HCT116 (cell line): Measurements from ENCODE around the gene NCKAP5L. TPM values are rescaled to one million over a fixed set of nuclear protein-coding genes. Genes with fewer than 3 reads are reported as not detected.
A peak's percentile ranks its signal among the peaks of the same experiment; 100 is the strongest.

Experiments
- ATAC-seq: fragments of 200-7000 bp; cut with Tn5 transposase; 2 replicates; pipeline ENCODE4 v1.9.1; 2020; ENCODE audit warnings: mild to moderate bottlenecking, moderate library complexity
- BruUV-seq: library from RNA; stranded (reverse); fragments of 400-500 nt; replicated peaks from 2 replicates; lab custom pipeline; 2021; lab: Mats Ljungman, UMichigan
- CTCF ChIA-PET: fragments of 300-600 bp; sonication (Branson Sonifier 250); formaldehyde crosslinking; loops from one replicate; lab custom pipeline; 2021; ENCODE audit warnings: antibody characterized with exemption; lab: Charles Lee
- POLR2A ChIA-PET: fragments of 300-600, 350-600 bp; sonication (Branson Sonifier 250); formaldehyde crosslinking; loops from one replicate; lab custom pipeline; 2021; ENCODE audit warnings: antibody characterized with exemption; lab: Charles Lee
- RAD21 ChIA-PET, 2 experiments: fragments of 300-600 bp; sonication (Branson Sonifier 250); formaldehyde crosslinking; loops; one replicate each; lab custom pipeline; 2023; ENCODE audit warnings: low total read pairs in 2 of 2; ENCODE audit not compliant: uncharacterized antibody in 2 of 2, unreplicated experiment in 2 of 2, low non-redundant PET in 1 of 2; lab: Charles Lee
- DNase-seq: peaks from one replicate; pipeline ENCODE4 v3.0.0-alpha.2; 2010; ENCODE audit warnings: low read depth, low spot score
- H2AFZ ChIP-seq: fragments of 200-600 bp; shearing (Covaris generic), sonication (generic); 2 replicates; pipeline ENCODE4 v1.6.1; 2017; ENCODE audit warnings: low read depth, mixed run types, mixed read lengths, antibody characterized with exemption, low read length; ENCODE audit not compliant: poor library complexity, severe bottlenecking
- H3K27ac ChIP-seq: 2 replicates; pipeline ENCODE4 v1.5.1; 2012; ENCODE audit warnings: low read depth, low read length
- H3K27me3 ChIP-seq: fragments of 200-600 bp; sonication (generic); 2 replicates; pipeline ENCODE4 v1.6.1; 2016; ENCODE audit warnings: mixed run types, low read length, mixed read lengths; ENCODE audit not compliant: insufficient read depth
- H3K36me3 ChIP-seq, 2 experiments: fragments of 200-500 bp in 1 of 2; fragments of 200-600 bp in 1 of 2; sonication (Bioruptor generic) in 1 of 2; sonication (generic) in 1 of 2; 2 replicates each; pipeline versions ENCODE4 v1.5.1 to v1.6.1; 2014 to 2016; ENCODE audit warnings: low read length in 2 of 2, inconsistent platforms in 1 of 2, mixed read lengths in 1 of 2, mixed run types in 1 of 2; ENCODE audit not compliant: insufficient read depth in 2 of 2, control insufficient read depth in 1 of 2
- H3K4me1 ChIP-seq, 2 experiments: fragments of 200-600 bp in 1 of 2; sonication (generic) in 1 of 2; 2 replicates each; pipeline versions ENCODE4 v1.5.1 to v1.6.1; 2012 to 2017; ENCODE audit warnings: low read length in 2 of 2, inconsistent platforms in 1 of 2, mild to moderate bottlenecking in 1 of 2, mixed read lengths in 1 of 2, mixed run types in 1 of 2, moderate library complexity in 1 of 2; ENCODE audit not compliant: insufficient read depth in 2 of 2, control insufficient read depth in 1 of 2
- H3K4me2 ChIP-seq: fragments of 200-600 bp; sonication (generic); 2 replicates; pipeline ENCODE4 v1.6.1; 2017; ENCODE audit warnings: mixed run types, low read length, mixed read lengths
- H3K4me3 ChIP-seq, 2 experiments: fragments of 200-600 bp in 1 of 2; sonication (generic) in 1 of 2; replicated peaks in 1 of 2; 2 replicates each; pipeline ENCODE4 v1.5.1; 2011 to 2016; ENCODE audit warnings: low read length in 2 of 2, control low read depth in 1 of 2, low read depth in 1 of 2, mild to moderate bottlenecking in 1 of 2, mixed read lengths in 1 of 2, mixed run types in 1 of 2
- H3K79me2 ChIP-seq: fragments of 200-600 bp; sonication (generic); 2 replicates; pipeline ENCODE4 v1.6.1; 2017; ENCODE audit warnings: mild to moderate bottlenecking, mixed run types, low read length, moderate library complexity, mixed read lengths; ENCODE audit not compliant: insufficient read depth
- H3K9ac ChIP-seq: fragments of 200-600 bp; sonication (generic); 2 replicates; pipeline ENCODE4 v1.6.1; 2016; ENCODE audit warnings: low read length, mixed read lengths
- H3K9me2 ChIP-seq: fragments of 200-600 bp; sonication (generic), shearing (Covaris generic); 2 replicates; pipeline ENCODE4 v1.6.1; 2017; ENCODE audit warnings: mixed run types, mild to moderate bottlenecking, moderate library complexity; ENCODE audit not compliant: insufficient read depth
- H3K9me3 ChIP-seq, 2 experiments: fragments of 200-500 bp in 1 of 2; fragments of 200-600 bp in 1 of 2; sonication (Bioruptor generic) in 1 of 2; sonication (generic) in 1 of 2; 2 replicates each; pipeline ENCODE4 v1.6.1; 2014 to 2017; ENCODE audit warnings: low read length in 2 of 2, mixed read lengths in 2 of 2, inconsistent platforms in 1 of 2, low read depth in 1 of 2, mild to moderate bottlenecking in 1 of 2, mixed run types in 1 of 2, moderate library complexity in 1 of 2; ENCODE audit not compliant: control insufficient read depth in 1 of 2, insufficient read depth in 1 of 2
- H4K20me1 ChIP-seq: fragments of 200-600 bp; sonication (generic), shearing (Covaris generic); 2 replicates; pipeline ENCODE4 v1.6.1; 2017; ENCODE audit warnings: mixed run types, mild to moderate bottlenecking, moderate library complexity; ENCODE audit not compliant: insufficient read depth
- CEBPB ChIP-seq: IDR thresholded peaks from 2 replicates; pipeline ENCODE4 v1.6.1; 2012; ENCODE audit warnings: low read depth
- EZH2phosphoT487 ChIP-seq: fragments of 200-600 bp; IDR thresholded peaks from 2 replicates; pipeline ENCODE4 v1.6.1; 2018; ENCODE audit warnings: antibody characterized with exemption, borderline replicate concordance
- JUND ChIP-seq: IDR thresholded peaks from 2 replicates; pipeline ENCODE4 v1.6.1; 2012
- RAD21 ChIP-seq: IDR thresholded peaks from 2 replicates; pipeline ENCODE4 v1.6.1; 2012; ENCODE audit warnings: low read depth, mild to moderate bottlenecking
- TCF7L2 ChIP-seq: IDR thresholded peaks from 2 replicates; pipeline ENCODE4 v1.7.0; 2011; ENCODE audit warnings: borderline replicate concordance, inconsistent platforms; ENCODE audit not compliant: insufficient read depth, insufficient read length; ENCODE audit errors: extremely low read depth
- YY1 ChIP-seq: IDR thresholded peaks from 2 replicates; pipeline ENCODE4 v1.6.1; 2011; ENCODE audit warnings: low read length, low read depth, moderate library complexity, mild to moderate bottlenecking; ENCODE audit not compliant: insufficient replicate concordance; ENCODE audit errors: extremely low read depth
- ZNF274 ChIP-seq: fragments of 200-500 bp; sonication (Bioruptor generic); IDR thresholded peaks from 2 replicates; pipeline ENCODE4 v1.6.1; 2014; ENCODE audit warnings: mild to moderate bottlenecking, low read depth, low read length, inconsistent platforms
- intact Hi-C: fragments of 100-400 bp; cut with micrococcal nuclease; formaldehyde crosslinking; loops from 2 replicates; pipeline ENCODE4 v1.10.0; 2022
- total RNA-seq: library from RNA; stranded (reverse); gene quantifications from one replicate; pipeline ENCODE4 v1.2.1, GENCODE V29; 2021; ENCODE audit not compliant: unreplicated experiment
- TF ChIP-seq, protein P1 (sequence below), 3 experiments: fragments of 200-600 bp in 1 of 3; sonication (generic) in 1 of 3; IDR thresholded peaks in 2 of 3; conservative IDR thresholded peaks in 1 of 3; 2 replicates each; pipeline ENCODE4 v1.5.1; 2012 to 2017; ENCODE audit warnings: low read depth in 2 of 3, low read length in 2 of 3, antibody characterized with exemption in 1 of 3, borderline replicate concordance in 1 of 3, control low read depth in 1 of 3, mild to moderate bottlenecking in 1 of 3, mixed read lengths in 1 of 3, mixed run types in 1 of 3, moderate library complexity in 1 of 3; ENCODE audit not compliant: insufficient read depth in 1 of 3
- TF ChIP-seq, protein P2 (sequence below): IDR thresholded peaks from 2 replicates; pipeline ENCODE4 v1.6.1; 2011; ENCODE audit warnings: mild to moderate bottlenecking, low read length, moderate library complexity; ENCODE audit not compliant: insufficient replicate concordance; ENCODE audit errors: extremely low read depth

Gene NCKAP5L
- total RNA-seq, 1 experiment from 2014 or later = 12.1 TPM

DNA sequence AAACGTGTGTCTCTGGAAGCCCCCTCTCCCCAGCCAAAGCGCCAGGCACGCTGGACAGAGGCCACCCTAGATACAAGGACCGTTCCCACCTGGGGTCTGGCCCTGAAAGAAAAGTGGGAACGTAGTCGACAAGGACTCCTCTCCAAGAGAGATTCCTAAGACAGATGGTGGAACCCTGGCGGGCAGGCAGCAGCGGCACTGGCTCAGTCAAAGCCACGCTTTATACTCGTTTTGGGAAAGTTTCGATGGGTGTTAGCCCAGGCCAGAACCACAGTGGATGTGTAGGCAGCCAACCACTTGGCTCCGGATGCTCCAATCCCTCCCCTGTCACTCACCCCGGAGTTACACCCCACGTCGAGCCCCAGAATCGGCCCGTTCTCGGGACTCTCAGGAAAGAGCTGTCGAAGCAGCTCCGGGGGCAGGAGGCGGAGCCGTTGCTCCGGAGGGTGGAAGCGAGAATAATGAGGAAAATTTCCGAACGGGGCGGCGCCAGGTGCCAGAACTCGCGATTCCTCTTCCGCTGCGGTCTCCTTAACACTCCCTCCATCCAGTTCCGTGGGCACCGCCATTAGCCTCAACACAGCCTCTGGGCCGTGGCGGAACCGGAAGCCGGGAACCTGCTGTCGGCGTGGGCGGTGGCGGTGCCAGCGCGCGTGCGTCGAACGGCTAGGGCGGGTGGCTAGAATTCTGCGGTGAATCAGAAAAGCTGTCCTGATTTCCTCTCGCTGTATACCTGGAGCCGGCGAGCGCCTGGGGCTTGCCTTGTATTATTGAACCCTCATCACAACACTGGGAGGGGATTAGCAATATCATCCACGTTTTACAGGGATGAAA is 14.5 kb upstream of the NCKAP5L start, which contains the start of gene BCDIN3D (continued):
- TF ChIP-seq ZNF274 = no peak
- no peak for TF ChIP-seq EZH2phosphoT487
- TF ChIP-seq JUND = no peak
- TF ChIP-seq TCF7L2 = peak; percentile 40
- TF ChIP-seq CEBPB = no peak
- TF ChIP-seq, all 23 proteins: peak for 9

DNA sequence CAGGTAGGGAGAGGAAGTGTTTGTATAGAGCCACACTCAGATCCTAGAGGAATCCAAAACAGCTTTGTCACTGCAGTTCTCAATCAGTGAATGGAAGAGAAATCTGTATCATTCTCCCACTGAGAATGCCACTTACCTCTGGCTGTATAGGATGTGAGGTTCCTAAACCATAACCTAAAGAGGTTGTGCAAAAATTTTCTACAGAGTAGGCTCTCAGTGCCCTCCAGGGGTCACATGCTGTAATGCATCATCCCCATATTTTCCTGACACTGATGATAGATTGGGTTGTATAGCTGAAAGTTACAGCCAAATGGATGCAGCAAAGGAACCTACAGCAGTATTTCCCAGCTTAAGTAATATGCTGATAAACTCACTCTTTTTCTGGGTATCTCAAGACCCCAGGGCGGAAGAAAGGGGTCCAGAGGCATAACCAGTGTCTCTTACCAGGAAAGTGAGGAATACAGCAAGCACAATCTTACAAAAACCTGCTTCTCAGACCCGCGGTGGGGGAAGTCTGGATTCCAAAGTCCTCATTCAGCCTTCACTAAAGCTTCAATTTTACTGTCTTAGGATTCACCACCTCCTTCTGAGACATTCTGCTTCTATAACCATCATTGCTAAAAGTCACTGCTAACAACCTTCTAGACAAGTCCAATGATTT is 10.9 kb upstream of the NCKAP5L start:
- no peak overlapping the region for H3K27ac ChIP-seq
- no peaks in the 10 kb centered on the region for H4K20me1 ChIP-seq
- ATAC-seq (peak; percentile 30; the same call in 1 of the 2 replicates), DNase-seq (peak; percentile 22)
- intact Hi-C loops = loop anchor here (1.0 to 10.0 kb wide), 2 partner anchors 63 to 194 kb away; no protein-coding TSS in a partner anchor
- no TSS peak for BruUV-seq
- H3K4me1 ChIP-seq = peaks cover 12 to 19% of the 10 kb centered on the region in 2 experiments; a peak in 3 of 4 replicates
- no peaks in the 10 kb centered on the region for H3K9me3 ChIP-seq
- H3K9me2 ChIP-seq = no peaks in the 10 kb centered on the region
- H3K9ac ChIP-seq = no peak overlapping the region
- peaks cover 18% of the 10 kb centered on the region for H3K79me2 ChIP-seq
- H3K27me3 ChIP-seq = no peaks in the 10 kb centered on the region
- no peak overlapping the region for H3K4me3 ChIP-seq
- TF ChIP-seq, protein P1, sequence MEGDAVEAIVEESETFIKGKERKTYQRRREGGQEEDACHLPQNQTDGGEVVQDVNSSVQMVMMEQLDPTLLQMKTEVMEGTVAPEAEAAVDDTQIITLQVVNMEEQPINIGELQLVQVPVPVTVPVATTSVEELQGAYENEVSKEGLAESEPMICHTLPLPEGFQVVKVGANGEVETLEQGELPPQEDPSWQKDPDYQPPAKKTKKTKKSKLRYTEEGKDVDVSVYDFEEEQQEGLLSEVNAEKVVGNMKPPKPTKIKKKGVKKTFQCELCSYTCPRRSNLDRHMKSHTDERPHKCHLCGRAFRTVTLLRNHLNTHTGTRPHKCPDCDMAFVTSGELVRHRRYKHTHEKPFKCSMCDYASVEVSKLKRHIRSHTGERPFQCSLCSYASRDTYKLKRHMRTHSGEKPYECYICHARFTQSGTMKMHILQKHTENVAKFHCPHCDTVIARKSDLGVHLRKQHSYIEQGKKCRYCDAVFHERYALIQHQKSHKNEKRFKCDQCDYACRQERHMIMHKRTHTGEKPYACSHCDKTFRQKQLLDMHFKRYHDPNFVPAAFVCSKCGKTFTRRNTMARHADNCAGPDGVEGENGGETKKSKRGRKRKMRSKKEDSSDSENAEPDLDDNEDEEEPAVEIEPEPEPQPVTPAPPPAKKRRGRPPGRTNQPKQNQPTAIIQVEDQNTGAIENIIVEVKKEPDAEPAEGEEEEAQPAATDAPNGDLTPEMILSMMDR (IDR thresholded peaks at IDR 0.05 in 2 of 3, conservative IDR thresholded peaks at IDR 0.05 in 1 of 3; ENCODE audit: borderline replicate concordance in 1 of 3, insufficient read depth in 1 of 3, low read depth in 2 of 3, low read length in 2 of 3) = peak; percentile 61 to 84 (median 66); a peak in 5 of 6 replicates
- TF ChIP-seq RAD21 = peak; percentile 85
- no peak for TF ChIP-seq YY1
- TF ChIP-seq, protein P2, sequence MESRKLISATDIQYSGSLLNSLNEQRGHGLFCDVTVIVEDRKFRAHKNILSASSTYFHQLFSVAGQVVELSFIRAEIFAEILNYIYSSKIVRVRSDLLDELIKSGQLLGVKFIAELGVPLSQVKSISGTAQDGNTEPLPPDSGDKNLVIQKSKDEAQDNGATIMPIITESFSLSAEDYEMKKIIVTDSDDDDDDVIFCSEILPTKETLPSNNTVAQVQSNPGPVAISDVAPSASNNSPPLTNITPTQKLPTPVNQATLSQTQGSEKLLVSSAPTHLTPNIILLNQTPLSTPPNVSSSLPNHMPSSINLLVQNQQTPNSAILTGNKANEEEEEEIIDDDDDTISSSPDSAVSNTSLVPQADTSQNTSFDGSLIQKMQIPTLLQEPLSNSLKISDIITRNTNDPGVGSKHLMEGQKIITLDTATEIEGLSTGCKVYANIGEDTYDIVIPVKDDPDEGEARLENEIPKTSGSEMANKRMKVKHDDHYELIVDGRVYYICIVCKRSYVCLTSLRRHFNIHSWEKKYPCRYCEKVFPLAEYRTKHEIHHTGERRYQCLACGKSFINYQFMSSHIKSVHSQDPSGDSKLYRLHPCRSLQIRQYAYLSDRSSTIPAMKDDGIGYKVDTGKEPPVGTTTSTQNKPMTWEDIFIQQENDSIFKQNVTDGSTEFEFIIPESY = no peak
- H3K4me2 ChIP-seq = no peak overlapping the region
- no peaks in the 10 kb centered on the region for H3K36me3 ChIP-seq
- H2AFZ ChIP-seq = no peak overlapping the region
- ChIA-PET RAD21 (no interaction called here), POLR2A (interaction anchor here (1.3 to 2.7 kb wide), 3 partner anchors 11 to 98 kb away, joined by 6 to 9 read pairs (median 8); partner anchors contain the start of genes NCKAP5L and TMBIM6), CTCF (interaction anchor here (0.8 to 4.1 kb wide), 10 partner anchors 8 to 191 kb away, joined by 3 to 28 read pairs (median 4); partner anchors contain the start of genes NCKAP5L and TMBIM6)
